Endothelial cell of umbilical vein (primary cell): ENCODE results near the gene COX10. TPM values are rescaled to one million over a fixed set of nuclear protein-coding genes. Genes with fewer than 3 reads are reported as not detected.

Source experiments
- BruUV-seq: library from RNA; stranded (reverse); fragments of 400-500 nt; replicated peaks from 2 replicates; lab custom pipeline; 2021; lab: Mats Ljungman, UMichigan
- CTCF ChIA-PET: fragments of 300-600, 350-600 bp; sonication (Branson Sonifier 250); formaldehyde crosslinking; loops from one replicate; lab custom pipeline; 2021; ENCODE audit warnings: antibody characterized with exemption, inconsistent platforms; lab: Charles Lee
- POLR2A ChIA-PET: fragments of 300-600, 350-600 bp; sonication (Branson Sonifier 250); formaldehyde crosslinking; loops from one replicate; lab custom pipeline; 2021; ENCODE audit warnings: antibody characterized with exemption, inconsistent platforms; lab: Charles Lee
- DNase-seq: peaks from one replicate; pipeline ENCODE4 v3.0.0-alpha.2; 2011; ENCODE audit warnings: low read depth, low spot score
- FAIRE-seq: peaks from 2 replicates; lab custom pipeline; 2011; peaks lifted over from hg19 to GRCh38; lab: Jason Lieb, UNC
- H2AFZ ChIP-seq: 2 replicates; pipeline ENCODE4 v1.6.0; 2012; ENCODE audit warnings: low read depth, low read length, control low read depth, inconsistent platforms
- H3K27ac ChIP-seq: 2 replicates; pipeline ENCODE4 v1.5.1; 2011; ENCODE audit warnings: low read depth, mild to moderate bottlenecking, control low read depth, low read length, moderate library complexity; ENCODE audit not compliant: insufficient read depth
- H3K27me3 ChIP-seq, 2 experiments: 2 replicates each; pipeline versions ENCODE4 v1.6.0 to v1.6.1; 2011; ENCODE audit warnings: low read length in 2 of 2, mixed read lengths in 1 of 2; ENCODE audit not compliant: control insufficient read depth in 2 of 2, insufficient read depth in 2 of 2
- H3K36me3 ChIP-seq, 2 experiments: 2 replicates in 1 of 2; 3 replicates in 1 of 2; pipeline ENCODE4 v1.5.1; 2011; ENCODE audit warnings: low read length in 2 of 2, mild to moderate bottlenecking in 1 of 2, moderate library complexity in 1 of 2; ENCODE audit not compliant: control insufficient read depth in 2 of 2, insufficient read depth in 2 of 2; ENCODE audit errors: extremely low read depth in 1 of 2
- H3K4me1 ChIP-seq: 3 replicates; pipeline ENCODE4 v1.5.1; 2011; ENCODE audit warnings: mild to moderate bottlenecking, low read length; ENCODE audit not compliant: control insufficient read depth, insufficient read depth; ENCODE audit errors: extremely low read depth
- H3K4me2 ChIP-seq: 2 replicates; pipeline ENCODE4 v1.6.1; 2011; ENCODE audit warnings: low read length, control low read depth, mixed read lengths; ENCODE audit not compliant: insufficient read depth
- H3K4me3 ChIP-seq, 3 experiments: fragments of 200-600 bp in 1 of 3; sonication (generic), shearing (Covaris generic) in 1 of 3; replicated peaks in 1 of 3; 2 replicates each; pipeline ENCODE4 v1.5.1; 2011 to 2016; ENCODE audit warnings: control low read depth in 3 of 3, low read length in 3 of 3, mild to moderate bottlenecking in 2 of 3, inconsistent platforms in 1 of 3, low read depth in 1 of 3, moderate library complexity in 1 of 3; ENCODE audit not compliant: insufficient read depth in 1 of 3
- H3K79me2 ChIP-seq: 2 replicates; pipeline ENCODE4 v1.6.0; 2012; ENCODE audit warnings: low read length, inconsistent platforms; ENCODE audit not compliant: control insufficient read depth, insufficient read depth
- H3K9ac ChIP-seq: replicated peaks from 2 replicates; pipeline ENCODE3; 2011; ENCODE audit warnings: low read length, control low read depth; ENCODE audit not compliant: insufficient read depth; ENCODE audit errors: extremely low read depth
- H3K9me1 ChIP-seq: replicated peaks from 3 replicates; pipeline ENCODE4 v1.6.0; 2011; ENCODE audit warnings: mild to moderate bottlenecking, low read length; ENCODE audit not compliant: control insufficient read depth, insufficient read depth; ENCODE audit errors: extremely low read depth
- H3K9me3 ChIP-seq: replicated peaks from 2 replicates; pipeline ENCODE4 v1.5.1; 2012; ENCODE audit warnings: low read length, inconsistent platforms; ENCODE audit not compliant: control insufficient read depth, insufficient read depth
- H4K20me1 ChIP-seq: replicated peaks from 2 replicates; pipeline ENCODE3; 2011; ENCODE audit warnings: mild to moderate bottlenecking, low read length; ENCODE audit not compliant: control insufficient read depth, insufficient read depth; ENCODE audit errors: extremely low read depth
- EZH2 ChIP-seq: IDR thresholded peaks from 2 replicates; pipeline ENCODE4 v1.6.1; 2012; ENCODE audit warnings: borderline replicate concordance, low read depth, mild to moderate bottlenecking, moderate library complexity, low read length, inconsistent platforms; ENCODE audit not compliant: severe bottlenecking
- FOS ChIP-seq: IDR thresholded peaks from 2 replicates; pipeline ENCODE4 v1.6.1; 2011; ENCODE audit warnings: mild to moderate bottlenecking, low read length, moderate library complexity, borderline replicate concordance; ENCODE audit not compliant: insufficient read depth
- GATA2 ChIP-seq: IDR thresholded peaks from 2 replicates; pipeline ENCODE4 v1.7.0; 2011; ENCODE audit warnings: low read depth, mild to moderate bottlenecking, moderate library complexity, mixed read lengths, low read length; ENCODE audit not compliant: insufficient read length, insufficient read depth
- JUN ChIP-seq: IDR thresholded peaks from 2 replicates; pipeline ENCODE4 v1.6.1; 2011; ENCODE audit warnings: borderline replicate concordance, low read depth; ENCODE audit not compliant: insufficient read length, insufficient read depth
- MYC ChIP-seq: IDR thresholded peaks from one replicate; pipeline ENCODE4 v1.6.1; 2011; ENCODE audit warnings: mild to moderate bottlenecking, low read depth, low read length
- POLR2A ChIP-seq: IDR thresholded peaks from 2 replicates; pipeline ENCODE4 v1.6.1; 2012; ENCODE audit warnings: low read depth, mild to moderate bottlenecking, control low read depth, low read length
- POLR2AphosphoS5 ChIP-seq: IDR thresholded peaks from 2 replicates; pipeline ENCODE4 v1.6.1; 2012; ENCODE audit warnings: low read depth, mild to moderate bottlenecking, control low read depth, low read length, moderate library complexity; ENCODE audit not compliant: insufficient read depth
- dilution Hi-C: fragments of 300-500 bp; cut with MboI; formaldehyde crosslinking; loops from one replicate; pipeline ENCODE4 v1.15.0; 2019; ENCODE audit warnings: low sequenced_read_pairs; ENCODE audit not compliant: extremely low pct_ligation_motif_present
- intact Hi-C: fragments of 100-400 bp; cut with micrococcal nuclease; formaldehyde crosslinking; loops from one replicate; pipeline ENCODE4 v1.10.0; 2022
- polyA plus RNA-seq, 4 experiments: library from polyadenylated mRNA; depleted of rRNA in 3 of 4; stranded (reverse) in 3 of 4; unstranded in 1 of 4; fragments of >200 nt; gene quantifications; 2 replicates each; pipeline versions ENCODE4 v1.2.1 to v1.2.3, GENCODE V29; 2011 to 2012; ENCODE audit warnings: missing spikeins in 1 of 4
- total RNA-seq: library from RNA; stranded (reverse); gene quantifications from 2 replicates; pipeline ENCODE4 v1.2.3, GENCODE V29; 2021
- TF ChIP-seq, protein P1 (sequence below): IDR thresholded peaks from 2 replicates; pipeline ENCODE4 v1.6.1; 2011; ENCODE audit not compliant: insufficient read depth, insufficient read length
- TF ChIP-seq, protein P2 (sequence below), 2 donors: IDR thresholded peaks; 1 replicate in 1 of 2; 2 replicates in 1 of 2; pipeline ENCODE4 v1.5.1; 2011; ENCODE audit warnings: low read length in 2 of 2, mild to moderate bottlenecking in 2 of 2, moderate library complexity in 2 of 2, control low read depth in 1 of 2, inconsistent platforms in 1 of 2, low read depth in 1 of 2; ENCODE audit not compliant: insufficient read depth in 1 of 2; ENCODE audit errors: extremely low read depth in 1 of 2

Gene COX10
- total and polyA plus RNA-seq, 2 donors (not counting 3 experiments of a cell fraction or from before 2014, with no cell fraction given), result 9.8 to 12.1 TPM

DNA sequence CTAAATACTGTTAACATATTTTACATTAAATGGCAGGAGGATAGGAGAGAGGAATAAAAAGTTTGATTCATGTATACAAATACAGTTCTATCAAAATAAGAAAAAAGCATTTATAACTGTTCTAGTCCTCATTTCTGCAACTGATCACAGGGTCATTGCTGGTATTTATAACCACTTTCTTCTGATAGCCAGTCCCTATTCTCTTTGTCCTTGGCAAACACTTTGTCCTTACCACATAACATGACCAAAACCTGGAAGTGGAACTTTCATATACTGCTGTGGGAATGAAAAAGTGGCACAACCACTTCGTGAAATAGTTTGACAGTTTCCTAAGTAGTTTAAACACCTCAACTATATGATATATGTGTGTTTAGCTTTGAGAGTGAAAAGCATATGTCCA, 84.1 kb downstream of the COX10 start:
- H3K27ac ChIP-seq, result no peak overlapping the region
- dilution Hi-C loops, result no loop called here
- no peak overlapping the region for H3K4me2 ChIP-seq
- H3K9me3 ChIP-seq, result no peaks in the 10 kb centered on the region
- no peak overlapping the region for H3K9ac ChIP-seq
- BruUV-seq, result no TSS peak
- H3K9me1 ChIP-seq, result no peaks in the 10 kb centered on the region
- H3K4me1 ChIP-seq, result peaks cover 5% of the 10 kb centered on the region
- ChIA-PET CTCF (no interaction called here), POLR2A (no interaction called here)
- intact Hi-C loops, result no loop called here
- TF ChIP-seq MYC (no peak), POLR2A (no peak), JUN (no peak), EZH2 (no peak), POLR2AphosphoS5 (no peak), FOS (no peak), GATA2 (no peak)
- TF ChIP-seq, protein P1, sequence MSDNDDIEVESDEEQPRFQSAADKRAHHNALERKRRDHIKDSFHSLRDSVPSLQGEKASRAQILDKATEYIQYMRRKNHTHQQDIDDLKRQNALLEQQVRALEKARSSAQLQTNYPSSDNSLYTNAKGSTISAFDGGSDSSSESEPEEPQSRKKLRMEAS, result no peak
- TF ChIP-seq, protein P2, sequence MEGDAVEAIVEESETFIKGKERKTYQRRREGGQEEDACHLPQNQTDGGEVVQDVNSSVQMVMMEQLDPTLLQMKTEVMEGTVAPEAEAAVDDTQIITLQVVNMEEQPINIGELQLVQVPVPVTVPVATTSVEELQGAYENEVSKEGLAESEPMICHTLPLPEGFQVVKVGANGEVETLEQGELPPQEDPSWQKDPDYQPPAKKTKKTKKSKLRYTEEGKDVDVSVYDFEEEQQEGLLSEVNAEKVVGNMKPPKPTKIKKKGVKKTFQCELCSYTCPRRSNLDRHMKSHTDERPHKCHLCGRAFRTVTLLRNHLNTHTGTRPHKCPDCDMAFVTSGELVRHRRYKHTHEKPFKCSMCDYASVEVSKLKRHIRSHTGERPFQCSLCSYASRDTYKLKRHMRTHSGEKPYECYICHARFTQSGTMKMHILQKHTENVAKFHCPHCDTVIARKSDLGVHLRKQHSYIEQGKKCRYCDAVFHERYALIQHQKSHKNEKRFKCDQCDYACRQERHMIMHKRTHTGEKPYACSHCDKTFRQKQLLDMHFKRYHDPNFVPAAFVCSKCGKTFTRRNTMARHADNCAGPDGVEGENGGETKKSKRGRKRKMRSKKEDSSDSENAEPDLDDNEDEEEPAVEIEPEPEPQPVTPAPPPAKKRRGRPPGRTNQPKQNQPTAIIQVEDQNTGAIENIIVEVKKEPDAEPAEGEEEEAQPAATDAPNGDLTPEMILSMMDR (IDR thresholded peaks at IDR 0.05; ENCODE audit: extremely low read depth in 1 of 2, insufficient read depth in 1 of 2, low read depth in 1 of 2, low read length in 2 of 2), result no peak
- H3K79me2 ChIP-seq, result no peaks in the 10 kb centered on the region
- H4K20me1 ChIP-seq, result no peaks in the 10 kb centered on the region
- no peak overlapping the region for H3K4me3 ChIP-seq
- no peak for FAIRE-seq
- no peaks in the 10 kb centered on the region for H3K36me3 ChIP-seq
- no peaks in the 10 kb centered on the region for H3K27me3 ChIP-seq
- DNase-seq, result no peak
- H2AFZ ChIP-seq, result no peak overlapping the region
